HT-29 (cell line): Measurements from ENCODE around the gene TESPA1. TPM values are rescaled to one million over a fixed set of nuclear protein-coding genes. Genes with fewer than 3 reads are reported as not detected.

Experiments
- DNase-seq: peaks from one replicate; pipeline ENCODE4 v3.0.0-alpha.2; 2015; ENCODE audit warnings: low spot score
- total RNA-seq: library from RNA; depleted of rRNA; stranded (reverse); fragments of >200 nt; shearing (Covaris generic); gene quantifications from 2 replicates; pipeline ENCODE4 v1.2.3, GENCODE V29; 2014; rRNA removed

Gene TESPA1, protein sequence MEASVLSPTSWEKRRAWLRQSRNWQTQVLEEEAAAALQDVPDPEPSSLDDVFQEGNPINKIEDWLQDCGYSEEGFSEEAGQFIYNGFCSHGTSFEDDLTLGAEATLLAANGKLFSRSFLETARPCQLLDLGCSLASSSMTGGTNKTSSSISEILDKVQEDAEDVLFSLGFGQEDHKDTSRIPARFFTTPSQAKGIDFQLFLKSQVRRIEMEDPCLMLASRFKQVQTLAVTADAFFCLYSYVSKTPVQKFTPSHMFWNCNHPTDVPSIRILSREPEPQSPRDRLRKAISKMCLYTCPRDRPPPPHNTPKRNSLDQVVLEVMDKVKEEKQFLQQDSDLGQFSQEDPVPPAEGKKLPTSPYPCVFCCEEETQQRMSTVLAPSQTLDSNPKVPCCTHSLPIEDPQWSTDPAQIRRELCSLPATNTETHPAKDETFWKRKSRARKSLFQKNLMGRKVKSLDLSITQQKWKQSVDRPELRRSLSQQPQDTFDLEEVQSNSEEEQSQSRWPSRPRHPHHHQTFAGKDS
- total RNA-seq: not detected in 2 replicates

DNA sequence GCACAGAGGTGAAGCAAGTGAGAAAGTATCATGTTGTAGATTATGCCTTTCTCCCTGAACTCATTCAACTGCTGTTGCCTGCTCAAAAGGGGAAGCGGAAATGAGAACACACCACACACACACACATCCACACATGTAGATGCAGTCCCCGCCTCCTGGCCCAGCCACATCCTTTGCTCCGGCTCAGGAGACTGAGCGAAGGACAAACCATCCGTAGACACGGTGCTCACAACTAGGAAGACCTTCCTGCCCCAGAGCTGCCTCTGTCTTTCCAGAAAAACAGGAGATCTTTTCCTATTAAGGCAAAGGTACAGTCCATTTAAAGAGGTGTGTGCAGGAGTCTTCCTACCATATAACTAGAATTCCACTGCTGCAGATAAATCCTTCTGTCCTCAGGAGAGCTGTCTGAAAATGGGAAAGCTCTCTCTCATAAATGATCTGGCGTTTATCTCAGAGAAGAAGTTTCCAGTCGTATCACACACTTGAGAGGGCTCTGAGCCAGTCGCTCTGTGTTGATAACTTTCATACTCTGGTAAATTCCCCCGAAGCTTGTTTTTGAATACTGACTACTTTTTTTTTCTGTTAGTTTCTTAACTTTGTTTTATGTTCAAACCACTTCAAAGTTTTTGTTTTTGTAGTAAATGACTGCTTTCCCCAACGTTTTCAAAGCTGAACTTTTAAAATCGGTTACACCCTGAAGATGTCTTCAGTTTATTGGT is at the start of gene TESPA1:
Gene TESPA1 (minus strand): TSS at position 105 of the 719 bp plus-strand sequence. CDS start 10,200 bp downstream, outside the sequence.
- no peak for DNase-seq

DNA sequence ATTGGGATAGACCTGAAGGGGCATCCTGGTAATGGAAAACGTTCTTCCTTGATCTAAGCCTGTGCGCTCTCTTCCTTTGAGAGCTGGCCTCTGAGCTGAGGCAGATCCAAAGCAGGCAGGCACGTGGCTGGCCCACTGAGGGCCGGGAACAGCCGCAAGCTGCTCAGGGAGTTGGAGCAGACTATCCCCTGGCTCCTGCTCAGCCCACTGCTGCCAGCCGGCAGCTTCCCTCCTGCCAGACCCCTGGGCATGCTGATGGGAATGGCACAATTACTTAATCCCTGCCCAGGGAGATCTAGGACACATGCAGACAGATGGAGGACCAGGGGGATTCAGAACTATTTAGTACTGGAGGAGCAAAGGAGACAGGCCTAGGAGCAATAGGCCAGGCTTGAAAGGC is 49.7 kb upstream of the TESPA1 start:
- DNase-seq: no peak

DNA sequence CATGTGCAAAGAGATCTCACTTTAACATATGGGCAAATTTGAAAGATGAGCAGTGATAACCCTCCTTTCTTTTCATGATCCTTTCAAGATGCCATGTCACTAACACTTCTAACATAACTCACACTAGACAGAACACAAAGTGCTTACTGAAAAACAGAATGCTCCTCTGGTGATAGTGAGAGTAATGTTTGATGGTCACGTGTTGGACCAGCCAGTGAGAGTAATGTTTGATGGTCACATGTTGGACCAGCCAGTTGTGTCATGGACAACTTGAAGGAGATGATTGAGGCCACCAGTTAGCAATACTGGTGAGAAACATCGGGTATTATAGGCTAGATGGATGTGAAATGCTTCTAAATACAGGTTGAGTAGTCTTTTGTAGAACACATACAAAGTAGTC is 40.9 kb upstream of the TESPA1 start:
- no peak for DNase-seq

DNA sequence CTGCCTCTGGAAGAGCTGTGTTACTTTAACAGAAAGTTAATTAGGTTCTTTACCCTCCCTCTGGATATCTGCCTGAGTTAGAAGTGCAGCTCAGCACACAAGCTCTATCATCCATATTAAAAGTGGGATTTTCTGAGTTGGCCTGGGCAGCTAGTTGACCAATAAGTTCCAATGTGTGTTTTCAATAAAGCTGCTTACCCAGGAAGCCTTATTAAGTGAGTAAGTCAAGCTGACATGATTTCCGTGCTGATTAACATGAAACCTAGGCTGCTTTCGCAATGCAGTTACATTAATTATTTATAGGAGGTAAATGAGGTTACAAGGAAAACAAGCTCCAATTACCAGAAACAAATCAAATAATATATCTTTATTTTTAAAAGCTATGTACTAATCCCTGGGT is 40.0 kb upstream of the TESPA1 start:
- DNase-seq: no peak

DNA sequence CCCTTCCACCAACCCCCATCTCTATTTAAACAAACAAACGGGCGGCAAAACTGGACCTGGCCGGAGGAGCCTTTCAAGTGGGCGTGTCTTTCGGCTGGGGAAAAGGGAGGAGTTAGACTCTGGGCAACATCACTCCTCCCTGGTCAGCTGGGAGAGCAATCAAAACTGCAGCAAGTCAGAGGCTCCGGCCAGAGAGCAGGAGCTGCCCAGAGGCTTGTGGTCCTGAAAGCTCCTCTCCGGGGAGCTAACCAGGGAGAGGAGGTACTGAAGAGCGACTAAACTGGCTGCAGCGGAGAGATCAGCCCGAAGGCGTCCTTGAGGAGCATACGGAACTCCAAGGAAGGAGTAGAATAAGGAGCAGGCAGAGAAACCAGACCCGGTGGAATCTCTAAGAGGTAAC is 35.2 kb upstream of the TESPA1 start, which contains the start of gene NEUROD4:
Gene NEUROD4 (plus strand): TSS at position 191 of the 400 bp plus-strand sequence. CDS start 6,466 bp downstream, outside the sequence.
- peak; percentile 39 for DNase-seq

DNA sequence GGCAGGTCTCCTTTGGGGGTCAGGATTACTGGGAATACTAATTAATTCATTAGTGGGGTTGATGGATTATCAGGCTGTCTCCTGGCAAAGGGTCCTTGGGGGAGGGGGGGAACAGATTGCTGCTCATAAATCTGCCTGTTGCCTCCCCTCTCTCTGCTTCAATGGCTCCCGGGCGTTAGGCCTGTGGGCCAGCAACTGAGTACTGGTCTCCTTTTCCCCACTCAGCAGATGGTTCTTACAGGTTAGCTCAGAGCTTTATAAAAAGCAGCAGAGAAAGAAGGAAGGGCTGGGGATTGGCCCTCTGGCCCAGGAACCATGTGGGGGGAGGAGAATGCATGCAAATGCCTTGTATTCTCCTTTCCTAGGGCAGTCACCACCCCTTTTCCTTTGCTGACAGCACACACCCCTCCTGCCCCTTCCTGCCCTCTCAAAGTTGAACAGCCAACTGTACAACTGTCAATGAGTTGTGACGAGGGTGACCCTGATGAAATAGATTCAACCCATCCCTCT is 32.9 kb upstream of the TESPA1 start:
- no peak for DNase-seq

DNA sequence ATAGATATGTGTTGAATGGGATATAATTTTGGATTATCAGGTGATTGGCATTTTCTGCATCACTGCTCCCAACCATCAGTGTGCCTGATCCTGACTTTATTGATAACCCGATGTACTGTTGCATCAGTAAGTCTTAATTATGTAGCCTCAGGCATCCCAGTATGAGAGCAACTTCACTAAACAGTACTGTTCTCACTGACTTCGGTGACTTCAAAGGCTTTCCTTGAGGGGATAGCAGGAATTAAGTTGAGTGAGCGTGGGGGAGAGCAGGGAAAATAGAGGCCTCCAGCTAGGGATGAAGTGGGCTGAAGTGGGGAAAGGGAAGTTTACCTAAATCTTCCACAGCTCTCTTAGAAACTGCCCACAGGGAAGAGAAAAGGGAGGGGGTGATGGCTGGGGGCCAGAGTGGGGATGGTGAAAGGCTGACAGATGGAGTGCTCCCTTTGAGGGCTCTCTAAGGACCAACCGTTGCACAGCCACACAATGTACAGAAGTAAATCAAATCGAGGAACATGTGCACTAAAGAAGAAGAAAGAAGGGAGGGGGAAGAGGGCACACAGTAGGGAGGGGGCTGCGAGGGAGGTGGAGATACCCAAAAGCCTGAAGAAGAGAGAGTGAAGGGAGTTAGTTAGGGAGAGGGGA is 24.5 kb upstream of the TESPA1 start:
- DNase-seq: no peak

DNA sequence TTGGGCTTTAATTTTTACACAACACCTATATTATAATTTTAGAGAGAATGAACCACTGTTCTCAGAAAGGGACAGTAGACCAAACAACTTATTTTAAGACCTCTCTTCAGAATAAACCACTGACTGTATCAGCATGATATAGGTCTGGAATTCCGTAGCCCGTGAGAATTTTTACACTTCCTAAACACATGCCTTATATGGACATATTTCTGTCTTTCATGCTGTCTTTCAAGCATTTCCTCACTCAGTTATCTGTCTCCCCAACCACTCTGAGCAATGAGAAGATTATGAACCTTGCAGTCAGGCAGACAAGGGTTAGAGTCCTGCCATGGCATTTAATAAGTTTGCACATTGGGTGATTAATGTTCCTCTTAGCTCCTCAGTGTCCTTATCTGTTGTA is 17.8 kb upstream of the TESPA1 start:
- DNase-seq: no peak

DNA sequence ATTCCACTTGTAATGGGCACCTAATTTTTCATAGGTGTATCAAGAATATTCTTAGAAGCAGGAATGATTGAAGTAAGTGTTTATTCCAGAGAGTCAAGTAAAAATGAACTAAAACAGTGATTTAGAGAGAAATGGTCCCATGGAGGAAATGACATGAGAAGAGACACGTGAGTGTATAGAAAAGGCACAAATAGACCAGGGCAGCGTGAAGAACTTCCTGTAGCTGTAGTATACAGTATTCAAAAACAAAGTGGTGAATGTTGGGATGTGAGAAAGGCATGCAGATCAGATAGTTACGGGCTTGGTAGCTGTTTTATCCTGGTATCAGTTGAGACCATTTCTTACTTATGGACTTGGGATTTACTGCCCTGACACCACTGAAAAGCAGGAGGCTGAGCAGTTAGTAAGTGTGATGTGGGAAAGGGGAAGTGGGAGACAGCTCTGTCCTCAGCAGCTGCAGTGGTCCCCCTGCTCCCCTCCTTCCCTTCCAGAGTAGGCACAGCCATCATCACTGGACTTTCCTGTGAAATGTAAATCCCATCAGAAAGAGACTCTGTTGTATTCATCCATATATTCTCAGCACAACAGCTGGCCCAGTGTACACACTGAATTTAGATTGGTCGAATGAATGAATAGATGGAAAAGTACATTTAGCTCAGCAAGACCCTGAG is 16.8 kb upstream of the TESPA1 start:
- no peak for DNase-seq

DNA sequence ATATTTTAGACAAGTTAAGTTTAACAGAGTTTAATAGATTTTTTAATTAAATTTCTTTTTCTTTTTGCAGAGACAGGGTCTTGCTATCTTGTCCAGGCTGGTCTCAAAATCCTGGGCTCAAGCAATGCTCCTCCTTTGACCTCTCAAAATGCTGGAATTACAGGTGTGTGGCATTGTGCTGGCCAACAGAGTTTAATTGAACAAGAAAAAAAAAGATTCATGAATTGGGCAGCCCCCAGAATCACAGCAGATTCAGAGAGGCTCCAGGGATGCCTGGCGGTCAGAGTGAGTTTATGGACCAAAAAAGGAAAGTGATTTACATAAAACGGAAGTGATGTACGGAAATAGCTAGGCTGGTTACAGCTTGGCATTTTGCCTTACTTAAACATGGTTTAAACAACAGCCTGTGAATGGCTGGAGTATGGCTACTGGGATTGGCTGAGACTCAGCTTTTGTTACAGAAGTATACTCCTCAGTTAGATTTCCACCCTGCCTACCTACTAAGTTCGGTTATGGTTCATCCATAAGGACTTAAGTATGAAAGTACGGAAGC is 14.5 kb upstream of the TESPA1 start:
- DNase-seq: no peak

DNA sequence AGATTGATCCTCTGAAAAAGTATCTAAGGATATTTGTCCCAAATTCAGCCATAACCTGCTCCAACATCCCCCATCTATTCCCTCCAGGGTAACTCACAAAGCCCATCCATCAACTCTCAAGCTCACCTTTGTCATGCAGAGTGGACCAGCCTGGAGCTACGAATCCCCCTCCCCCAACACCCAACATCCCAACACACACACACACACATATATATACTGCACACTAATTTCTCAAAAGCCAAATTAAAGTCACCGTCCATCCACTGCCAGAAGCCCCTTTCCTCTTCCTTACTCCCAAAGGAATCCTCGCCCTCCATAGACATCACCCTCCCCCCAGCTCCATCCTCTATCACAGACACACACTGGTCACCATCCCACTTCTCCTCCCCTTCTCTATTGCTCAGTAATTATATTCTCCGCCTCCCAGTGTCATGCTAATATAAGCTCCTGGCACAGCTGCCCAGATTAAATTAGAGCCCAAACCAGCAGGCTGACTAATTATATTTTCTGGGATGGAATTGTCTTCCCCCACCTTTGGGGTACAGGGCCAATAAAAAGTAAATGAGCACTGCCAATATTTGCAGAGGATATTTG is 13.5 kb upstream of the TESPA1 start:
- DNase-seq: no peak

DNA sequence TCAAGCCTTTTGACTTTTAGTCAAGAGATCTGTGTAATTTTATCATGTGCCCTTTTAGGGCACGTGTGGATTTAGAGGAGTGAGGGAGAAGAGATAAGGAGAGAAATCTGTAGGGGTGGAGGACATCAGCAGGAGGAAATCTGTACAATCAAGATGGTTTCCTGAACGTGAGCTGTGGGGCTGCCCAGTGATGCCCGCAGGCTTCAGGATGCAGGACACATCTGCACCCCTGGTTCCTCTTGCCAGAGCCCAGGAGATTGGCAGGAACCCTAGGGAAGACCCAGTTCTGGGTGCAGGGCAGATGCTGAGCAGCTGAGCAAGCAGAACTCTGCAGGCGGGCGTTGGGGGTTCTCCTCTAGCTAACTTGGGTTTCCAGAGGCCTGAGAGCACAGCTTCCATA is 11.6 kb upstream of the TESPA1 start:
- DNase-seq: no peak

DNA sequence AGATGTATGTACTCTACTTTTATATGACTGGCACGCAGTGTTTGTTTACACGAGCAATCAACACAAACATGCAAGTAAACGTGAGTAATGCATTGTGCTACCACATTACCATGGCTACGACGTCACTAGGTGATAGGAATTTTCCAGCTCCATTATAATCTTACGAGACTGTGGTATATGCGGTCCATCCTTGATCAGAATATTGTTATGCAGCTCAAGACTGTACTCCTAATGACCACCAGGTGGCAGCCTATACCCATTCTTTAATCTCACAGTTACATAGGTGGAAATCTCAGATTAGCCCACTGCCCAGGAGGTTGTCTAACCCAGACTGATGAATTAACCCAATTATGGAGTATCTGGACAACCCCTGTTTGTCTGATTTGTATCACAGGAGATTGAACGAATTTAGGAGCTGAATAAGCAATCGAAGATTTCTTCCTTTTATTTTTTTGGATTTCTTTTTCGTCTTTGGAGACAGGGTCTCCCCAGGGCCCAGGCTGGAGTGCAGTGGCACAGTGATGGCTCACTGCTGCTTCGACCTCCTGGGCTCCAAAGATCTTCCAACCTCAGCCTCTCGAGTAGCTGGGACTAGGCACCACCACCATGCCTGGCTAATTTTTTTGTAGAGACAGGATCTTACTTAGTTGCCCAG is 8.7 kb upstream of the TESPA1 start:
- DNase-seq: peak; percentile 83

DNA sequence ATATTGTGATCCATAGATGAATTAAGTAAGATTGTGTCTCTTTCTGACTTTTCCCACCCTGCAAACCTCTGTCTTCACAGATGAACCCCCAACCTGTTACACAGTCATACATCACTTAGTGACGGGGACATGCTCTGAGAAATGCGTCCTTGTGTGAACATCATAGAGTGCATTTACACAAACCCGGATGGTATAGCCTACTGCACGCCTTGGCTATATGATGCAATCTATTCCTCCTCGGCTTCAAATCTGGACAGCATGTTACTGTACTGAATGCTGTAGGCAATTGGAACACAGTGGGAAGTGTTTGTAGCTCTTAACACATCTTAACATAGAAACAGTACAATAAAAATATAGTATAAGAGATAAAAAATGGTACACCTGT is 7.4 kb upstream of the TESPA1 start:
- DNase-seq: no peak

DNA sequence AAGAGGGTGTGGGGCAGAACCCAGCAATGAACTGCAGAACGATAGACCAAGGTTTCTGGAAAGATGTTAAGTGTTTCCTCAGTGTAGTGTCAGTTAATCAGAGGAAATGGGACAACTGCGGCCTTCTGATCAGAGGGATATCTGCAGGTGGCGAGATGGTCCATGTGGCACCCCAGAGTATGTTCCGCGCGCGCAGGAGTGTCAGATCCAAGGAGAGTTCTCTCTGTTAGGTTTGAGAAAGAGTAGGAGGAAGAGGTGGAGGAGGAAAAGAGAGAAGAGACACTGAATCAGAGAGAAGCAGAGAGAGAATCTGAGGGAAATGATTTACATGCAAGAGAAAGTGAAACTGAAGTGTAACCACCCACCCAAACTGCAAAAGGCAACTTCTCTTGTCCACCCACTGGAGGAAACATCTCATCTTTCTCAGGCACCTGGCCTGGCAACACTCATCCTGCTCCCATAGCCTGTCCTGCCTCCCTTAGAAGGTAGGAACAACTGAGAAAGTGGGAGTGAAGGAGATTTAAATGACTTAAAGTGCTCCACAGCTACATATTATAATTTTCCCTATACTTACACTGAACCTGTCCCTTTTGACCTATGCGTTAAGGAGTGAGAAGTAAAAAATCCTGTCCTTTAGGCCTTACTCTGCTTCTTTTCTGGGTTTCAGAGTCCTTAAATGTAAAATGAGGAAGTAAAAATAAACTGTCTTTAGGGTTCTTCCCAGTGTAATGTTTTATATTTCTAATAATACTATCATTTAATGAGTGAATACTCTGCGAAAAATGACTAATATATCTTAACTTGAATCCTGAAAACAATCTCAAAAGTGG is 6.8 kb upstream of the TESPA1 start:
- DNase-seq: no peak

DNA sequence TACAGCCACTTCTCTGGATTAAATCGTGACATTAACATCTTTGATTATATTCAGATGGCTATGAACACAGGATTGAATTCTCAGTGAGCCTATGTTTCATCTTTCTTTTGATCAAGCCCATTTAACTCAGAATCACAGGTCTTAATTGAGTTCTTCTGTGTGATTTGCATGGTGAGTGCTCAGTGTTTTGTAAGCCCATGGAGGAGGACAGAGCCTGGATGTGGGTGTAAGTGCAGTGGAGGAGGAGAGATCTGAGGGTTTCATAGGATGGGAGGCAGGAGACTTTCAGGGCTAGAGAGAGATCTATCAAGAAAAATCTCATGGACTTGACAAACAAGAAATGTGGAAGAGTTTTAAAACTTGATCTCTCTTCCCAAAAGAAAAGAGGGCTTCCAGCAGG is 5.3 kb upstream of the TESPA1 start:
- no peak for DNase-seq

DNA sequence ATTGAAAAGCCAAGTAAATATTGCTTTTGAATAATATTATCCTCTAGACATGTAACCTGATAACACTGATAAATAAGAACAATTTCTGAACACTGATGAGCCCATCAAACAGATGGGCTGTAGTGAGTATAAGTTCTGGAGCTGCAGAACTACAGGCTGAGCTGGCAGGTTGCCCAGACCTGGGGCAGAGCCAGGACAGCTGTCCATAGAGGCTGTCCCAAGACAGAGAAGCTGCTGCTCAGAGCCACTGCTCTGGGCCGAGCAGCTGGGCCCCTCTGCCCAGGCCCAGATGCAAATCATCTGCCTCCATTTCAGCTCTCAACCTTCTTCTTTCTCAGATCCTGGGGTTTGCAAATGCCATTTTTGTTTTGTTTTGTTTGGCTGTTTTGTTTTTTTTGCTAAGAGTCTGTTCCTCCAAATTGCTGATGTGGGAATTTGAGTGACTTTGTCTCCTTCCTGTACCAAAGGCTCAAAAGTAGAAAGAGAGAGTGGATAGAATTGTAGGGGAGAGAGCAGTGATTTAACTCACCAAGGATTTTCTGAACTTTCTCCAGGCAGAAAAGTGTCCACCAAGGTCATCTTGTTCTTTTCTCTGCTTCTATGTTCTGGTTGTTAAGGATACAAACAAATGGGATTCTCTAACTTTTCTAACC is 4.0 kb upstream of the TESPA1 start:
- peak; percentile 20 for DNase-seq

DNA sequence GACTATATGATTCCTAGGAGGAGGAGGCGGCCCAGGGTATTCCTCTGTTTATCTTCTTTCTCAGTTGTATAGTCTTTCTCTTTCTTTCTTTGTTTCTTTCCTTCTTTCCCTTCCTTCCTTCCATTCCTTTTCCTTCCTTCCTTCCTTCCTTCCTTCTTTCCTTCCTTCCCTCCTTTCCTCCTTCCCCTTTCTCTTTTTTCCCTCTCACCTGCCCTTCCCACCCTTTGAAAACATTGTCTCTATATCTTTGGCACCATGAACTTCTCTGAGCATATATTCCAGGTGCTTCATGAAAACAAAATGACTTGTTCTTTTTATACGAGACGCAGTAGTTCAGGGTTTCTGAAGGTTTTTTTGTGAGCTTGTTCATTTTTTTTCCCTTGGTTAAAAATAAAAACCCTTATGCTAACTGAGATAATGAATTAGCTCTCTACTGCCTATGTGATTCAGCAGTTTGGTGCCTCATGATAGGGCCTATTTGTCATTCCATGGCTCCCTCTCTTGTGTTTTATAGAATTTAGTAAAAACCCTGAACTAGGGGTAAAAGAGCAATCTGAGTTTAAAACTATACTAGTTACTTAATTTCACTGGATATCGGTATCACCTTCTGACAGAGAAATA is 3.2 kb upstream of the TESPA1 start:
- no peak for DNase-seq
